Adrenal gland (tissue), 12 donors: ENCODE results near the gene ISCA2. TPM values are rescaled to one million over a fixed set of nuclear protein-coding genes. Genes with fewer than 3 reads are reported as not detected.

ENCODE experiments used
- DNase-seq, 7 donors: peaks; one replicate each; pipeline ENCODE4 v3.0.0-alpha.2; 2019 to 2020
- H3K27ac ChIP-seq, 5 donors: fragments of 200-600 bp; sonication (generic) in 4 of 5; 1 replicate in 3 of 5; 2 replicates in 2 of 5; pipeline versions ENCODE4 v1.5.1 to v1.8.0; 2016 to 2020; ENCODE audit warnings: mild to moderate bottlenecking in 1 of 5
- H3K27me3 ChIP-seq: fragments of 200-600 bp; 2 replicates; pipeline ENCODE4 v1.8.0; 2021
- H3K36me3 ChIP-seq, 2 donors: fragments of 200-600 bp; replicated peaks in 1 of 2; 1 replicate in 1 of 2; 2 replicates in 1 of 2; pipeline versions ENCODE4 v1.5.1 to v1.8.0; 2018 to 2022
- H3K4me1 ChIP-seq, 2 donors: fragments of 200-600 bp; replicated peaks in 1 of 2; 1 replicate in 1 of 2; 2 replicates in 1 of 2; pipeline versions ENCODE4 v1.5.1 to v1.8.0; 2018 to 2021
- H3K4me3 ChIP-seq, 4 donors: fragments of 200-600 bp; sonication (generic) in 3 of 4; one replicate each; pipeline ENCODE4 v1.5.1; 2016 to 2018
- H3K9me3 ChIP-seq, 3 donors: fragments of 200-600 bp; sonication (generic) in 1 of 3; replicated peaks in 1 of 3; 1 replicate in 2 of 3; 2 replicates in 1 of 3; pipeline versions ENCODE4 v1.5.1 to v1.8.0; 2016 to 2021
- CTCF ChIP-seq, 6 experiments: fragments of 450-650 bp in 4 of 6; fragments of 200-600 bp in 2 of 6; sonication (generic) in 1 of 6; IDR thresholded peaks; 1 replicate in 5 of 6; 2 replicates in 1 of 6; pipeline versions ENCODE4 v1.5.1 to v1.8.0; 2016 to 2021; ENCODE audit warnings: antibody characterized with exemption in 6 of 6, mild to moderate bottlenecking in 2 of 6, moderate library complexity in 1 of 6
- POLR2A ChIP-seq, 2 donors: fragments of 450-650 bp; IDR thresholded peaks; one replicate each; pipeline ENCODE4 v1.6.1; 2017; ENCODE audit warnings: antibody characterized with exemption in 2 of 2, mild to moderate bottlenecking in 2 of 2, moderate library complexity in 1 of 2
- WGBS, 4 donors: extraction: QIAGEN DNeasy Blood & Tissue Kit in 2 of 4; methylation state at CpG; one replicate each; pipeline versions ENCODE4 v1.1.5 to v1.1.7; 2013 to 2017; 5-methylcytosine and 5-hydroxymethylcytosine counted together
- intact Hi-C, 2 donors: fragments of 100-400 bp; cut with DNase I; formaldehyde crosslinking; loops; one replicate each; pipeline versions ENCODE4 v1.14.1 to v1.15.0; 2022 to 2023
- polyA plus RNA-seq, 3 donors: library from polyadenylated mRNA; stranded (reverse); fragments of 200-250 nt in 2 of 3; fragments of 350-450 nt in 1 of 3; fragmentation: Illumina TruSeq in 1 of 3; extraction: RNeasy Lipid Tissue Mini Kit (QIAGEN cat#74804) in 1 of 3; gene quantifications; one replicate each; pipeline ENCODE4 v1.2.3, GENCODE V29; 2013 to 2014
- total RNA-seq, 9 donors: library from RNA; depleted of rRNA in 4 of 9; stranded (reverse); fragments of >200 nt in 4 of 9; fragments of 120-200 nt in 1 of 9; fragmentation: NEBNext Ultra II Directional in 1 of 9; extraction: Animal tissue kit (Norgen Biotek cat#: 25700) in 1 of 9; gene quantifications; one replicate each; pipeline versions ENCODE4 v1.1.0 to v1.2.4, GENCODE V29; 2013 to 2023
- donor health status: healthy with polysubstance abuse.
- donor health status: Bipolar disorder and iron deficiency.
- donor health status: DM: yes; HTN: yes; CAD: no.
- donor health status: DM: no; HTN: no; CAD: no.
- donor health status: DM: no; HTN: no; CAD: no.
- donor health status: DM: yes; HTN: yes; CAD: no.

ISCA2 gene
- total and polyA plus RNA-seq, 12 donors, result 13.2 to 63.6 (median 47.4) TPM

GRCh38 chr14:74462993-74463392, 30.6 kb upstream of the ISCA2 start:
- intact Hi-C loops, result no loop called here
- no peaks in the 10 kb centered on the region for H3K36me3 ChIP-seq
- H3K27ac ChIP-seq, result no peak overlapping the region
- no peaks in the 10 kb centered on the region for H3K9me3 ChIP-seq
- TF ChIP-seq POLR2A (IDR thresholded peaks at IDR 0.05) (no peak), CTCF (IDR thresholded peaks at IDR 0.05) (no peak)
- H3K4me1 ChIP-seq, result no peaks in the 10 kb centered on the region
- 84 to 97% (median 92%) methylated on average over 3 of the region's 3 CpGs for WGBS, 4 donors
- no peak overlapping the region for H3K4me3 ChIP-seq
- DNase-seq, result no peak
- H3K27me3 ChIP-seq, result no peaks in the 10 kb centered on the region

GRCh38 chr14:74463697-74464096, 29.9 kb upstream of the ISCA2 start:
- TF ChIP-seq POLR2A (IDR thresholded peaks at IDR 0.05) (no peak), CTCF (IDR thresholded peaks at IDR 0.05) (no peak)
- Histone ChIP-seq H3K4me3 (no peak overlapping the region), H3K4me1 (no peaks in the 10 kb centered on the region), H3K27me3 (no peaks in the 10 kb centered on the region), H3K9me3 (no peaks in the 10 kb centered on the region), H3K36me3 (no peaks in the 10 kb centered on the region), H3K27ac (no peak overlapping the region)
- DNase-seq, result no peak
- 75 to 78% (median 76%) methylated on average over 5 of the region's 5 CpGs for WGBS, 4 donors
- intact Hi-C loops, result no loop called here

- Histone ChIP-seq H3K27ac (no peak overlapping the region), H3K27me3 (no peaks in the 10 kb centered on the region), H3K9me3 (no peaks in the 10 kb centered on the region), H3K4me3 (no peak overlapping the region), H3K4me1 (peaks cover 5% of the 10 kb centered on the region in 2 donors), H3K36me3 (no peaks in the 10 kb centered on the region)
- TF ChIP-seq POLR2A (IDR thresholded peaks at IDR 0.05), result no peak
- no peak for TF ChIP-seq CTCF (IDR thresholded peaks at IDR 0.05)
- intact Hi-C loops, result no loop called here
- WGBS, 4 donors, result 90 to 100% (median 95%) methylated on average over 1 to 3 of the region's 3 CpGs
- no peak for DNase-seq
These were observed 28.8 kb upstream of the ISCA2 start for GRCh38 chr14:74464785-74465184.

GRCh38 chr14:74465335-74465734, 28.2 kb upstream of the ISCA2 start:
- no peaks in the 10 kb centered on the region for H3K9me3 ChIP-seq
- no peaks in the 10 kb centered on the region for H3K27me3 ChIP-seq
- TF ChIP-seq CTCF (IDR thresholded peaks at IDR 0.05) (no peak), POLR2A (IDR thresholded peaks at IDR 0.05) (no peak)
- H3K27ac ChIP-seq, result no peak overlapping the region
- H3K36me3 ChIP-seq, result no peaks in the 10 kb centered on the region
- 88 to 100% (median 97%) methylated on average over 2 of the region's 2 CpGs for WGBS, 4 donors
- no peak overlapping the region for H3K4me3 ChIP-seq
- intact Hi-C loops, result no loop called here
- H3K4me1 ChIP-seq, result peaks cover 7 to 10% of the 10 kb centered on the region in 2 donors
- no peak for DNase-seq
